Measurements from ENCODE around the gene ADD3.

Gene ADD3

GRCh38 chr10:110151971-110152370 is 144.2 kb downstream of the ADD3 start:
- H3K4me3 ChIP-seq (ENCODE audit: control insufficient read depth, low read depth, low read length) = no peak overlapping the region
- no peak for TF ChIP-seq CTCF (conservative IDR thresholded peaks at IDR 0.05; ENCODE audit: control insufficient read depth, insufficient read depth, low read depth, low read length)
- DNase-seq (ENCODE audit: low read depth) = no peak

GRCh38 chr10:110153396-110153795 is 145.6 kb downstream of the ADD3 start:
- DNase-seq (ENCODE audit: low read depth) = no peak
- TF ChIP-seq CTCF (conservative IDR thresholded peaks at IDR 0.05; ENCODE audit: control insufficient read depth, insufficient read depth, low read depth, low read length) = no peak
- H3K4me3 ChIP-seq (ENCODE audit: control insufficient read depth, low read depth, low read length) = no peak overlapping the region

- H3K4me3 ChIP-seq (ENCODE audit: control insufficient read depth, low read depth, low read length) = no peak overlapping the region
- DNase-seq (ENCODE audit: low read depth) = no peak
- TF ChIP-seq CTCF (conservative IDR thresholded peaks at IDR 0.05; ENCODE audit: control insufficient read depth, insufficient read depth, low read depth, low read length) = no peak
Measured at GRCh38 chr10:110156046-110156445, 148.3 kb downstream of the ADD3 start.

GRCh38 chr10:110158051-110159005 is 150.5 kb downstream of the ADD3 start:
- no peak for TF ChIP-seq CTCF (conservative IDR thresholded peaks at IDR 0.05; ENCODE audit: control insufficient read depth, insufficient read depth, low read depth, low read length)
- no peak overlapping the region for H3K4me3 ChIP-seq (ENCODE audit: control insufficient read depth, low read depth, low read length)
- DNase-seq (ENCODE audit: low read depth) = no peak

GRCh38 chr10:110160081-110160480 is 152.3 kb downstream of the ADD3 start:
- no peak for DNase-seq (ENCODE audit: low read depth)
- TF ChIP-seq CTCF (conservative IDR thresholded peaks at IDR 0.05; ENCODE audit: control insufficient read depth, insufficient read depth, low read depth, low read length) = no peak
- no peak overlapping the region for H3K4me3 ChIP-seq (ENCODE audit: control insufficient read depth, low read depth, low read length)

GRCh38 chr10:110160522-110160921 is 152.7 kb downstream of the ADD3 start:
- DNase-seq (ENCODE audit: low read depth) = no peak
- no peak overlapping the region for H3K4me3 ChIP-seq (ENCODE audit: control insufficient read depth, low read depth, low read length)
- no peak for TF ChIP-seq CTCF (conservative IDR thresholded peaks at IDR 0.05; ENCODE audit: control insufficient read depth, insufficient read depth, low read depth, low read length)

Data from fibroblast of mammary gland (primary cell).